Activated T-cell treated with anti-CD3 and anti-CD28 coated beads, Interleukin-2, amount 50 U/mL, for 4 hours (primary cell): Measurements from ENCODE around the gene SRPK2. TPM values are rescaled to one million over a fixed set of nuclear protein-coding genes. Genes with fewer than 3 reads are reported as not detected.

ENCODE experiments used
- ATAC-seq, 2 donors: fragments of 200-7000 bp; cut with Tn5 transposase; one replicate each; pipeline ENCODE4 v1.10.0; 2021
- DNase-seq: peaks from one replicate; pipeline ENCODE4 v3.0.0-alpha.2; 2020
- H3K27me3 Mint-ChIP-seq: one replicate; pipeline ENCODE4 v1.8.0; 2021; ENCODE audit warnings: low read depth, mixed read lengths
- H3K36me3 Mint-ChIP-seq: one replicate; pipeline ENCODE4 v1.8.0; 2022; ENCODE audit warnings: mixed read lengths; ENCODE audit not compliant: insufficient read depth
- H3K4me1 Mint-ChIP-seq: one replicate; pipeline ENCODE4 v1.8.0; 2021; ENCODE audit warnings: low read depth, mixed read lengths
- H3K4me3 Mint-ChIP-seq: one replicate; pipeline ENCODE4 v1.8.0; 2021; ENCODE audit warnings: mild to moderate bottlenecking, moderate library complexity, mixed read lengths
- H3K9me3 Mint-ChIP-seq: one replicate; pipeline ENCODE4 v1.8.0; 2021; ENCODE audit warnings: mixed read lengths
- total RNA-seq, 3 donors: library from RNA; stranded (reverse); gene quantifications; one replicate each; pipeline ENCODE4 v1.2.1, GENCODE V29; 2021

Gene SRPK2
- total RNA-seq, 3 donors from 2014 or later: 29.6 to 32.2 (median 30.0) TPM

GRCh38 chr7:105188201-105188600 lies 200.5 kb downstream of the SRPK2 start:
- DNase-seq: no peak
- Mint-ChIP-seq H3K27me3 (no peaks in the 10 kb centered on the region), H3K4me1 (peaks cover 17% of the 10 kb centered on the region), H3K36me3 (peaks cover 11% of the 10 kb centered on the region), H3K4me3 (no peak overlapping the region), H3K9me3 (no peaks in the 10 kb centered on the region)
- no peak for ATAC-seq

GRCh38 chr7:105187302-105188169 lies 201.2 kb downstream of the SRPK2 start:
- DNase-seq: no peak
- Mint-ChIP-seq H3K36me3 (peaks cover 6% of the 10 kb centered on the region), H3K4me3 (no peak overlapping the region), H3K4me1 (peaks cover 14% of the 10 kb centered on the region), H3K9me3 (no peaks in the 10 kb centered on the region), H3K27me3 (no peaks in the 10 kb centered on the region)
- no peak for ATAC-seq

- H3K9me3 Mint-ChIP-seq: no peaks in the 10 kb centered on the region
- DNase-seq: no peak
- no peaks in the 10 kb centered on the region for H3K27me3 Mint-ChIP-seq
- ATAC-seq: no peak
- H3K4me1 Mint-ChIP-seq: peaks cover 13% of the 10 kb centered on the region
- H3K4me3 Mint-ChIP-seq: no peak overlapping the region
- peaks cover 11% of the 10 kb centered on the region for H3K36me3 Mint-ChIP-seq
Observed at GRCh38 chr7:105185290-105186010, 203.3 kb downstream of the SRPK2 start.

- Mint-ChIP-seq H3K36me3 (peaks cover 11% of the 10 kb centered on the region), H3K9me3 (peaks cover 5% of the 10 kb centered on the region), H3K4me3 (no peak overlapping the region), H3K27me3 (no peaks in the 10 kb centered on the region), H3K4me1 (peaks cover 5% of the 10 kb centered on the region)
- no peak for ATAC-seq
- no peak for DNase-seq
Observed at GRCh38 chr7:105180002-105180401, 208.7 kb downstream of the SRPK2 start.

GRCh38 chr7:105178928-105179541 lies 209.7 kb downstream of the SRPK2 start:
- ATAC-seq: no peak
- H3K9me3 Mint-ChIP-seq: peaks cover 5% of the 10 kb centered on the region
- no peaks in the 10 kb centered on the region for H3K27me3 Mint-ChIP-seq
- DNase-seq: no peak
- peaks cover 7% of the 10 kb centered on the region for H3K4me1 Mint-ChIP-seq
- H3K36me3 Mint-ChIP-seq: peaks cover 11% of the 10 kb centered on the region
- no peak overlapping the region for H3K4me3 Mint-ChIP-seq

- DNase-seq (no peak), ATAC-seq (no peak)
- Mint-ChIP-seq H3K9me3 (peaks cover 5% of the 10 kb centered on the region), H3K36me3 (peaks cover 11% of the 10 kb centered on the region), H3K4me3 (no peak overlapping the region), H3K27me3 (no peaks in the 10 kb centered on the region), H3K4me1 (peaks cover 11% of the 10 kb centered on the region)
Observed at GRCh38 chr7:105178177-105178576, 210.5 kb downstream of the SRPK2 start.

GRCh38 chr7:105177026-105177425 lies 211.7 kb downstream of the SRPK2 start:
- Mint-ChIP-seq H3K27me3 (no peaks in the 10 kb centered on the region), H3K4me3 (no peak overlapping the region), H3K9me3 (peaks cover 5% of the 10 kb centered on the region), H3K36me3 (peaks cover 11% of the 10 kb centered on the region), H3K4me1 (peaks cover 12% of the 10 kb centered on the region)
- ATAC-seq (no peak), DNase-seq (no peak)

- ATAC-seq: no peak
- Mint-ChIP-seq H3K4me3 (no peak overlapping the region), H3K27me3 (no peaks in the 10 kb centered on the region), H3K9me3 (no peaks in the 10 kb centered on the region), H3K36me3 (peaks cover 3% of the 10 kb centered on the region), H3K4me1 (peaks cover 10% of the 10 kb centered on the region)
- DNase-seq: no peak
Observed at GRCh38 chr7:105173586-105173985, 215.1 kb downstream of the SRPK2 start.

- H3K4me1 Mint-ChIP-seq: no peaks in the 10 kb centered on the region
- H3K4me3 Mint-ChIP-seq: no peak overlapping the region
- no peaks in the 10 kb centered on the region for H3K9me3 Mint-ChIP-seq
- ATAC-seq (no peak), DNase-seq (no peak)
- peaks cover 45% of the 10 kb centered on the region for H3K36me3 Mint-ChIP-seq
- no peaks in the 10 kb centered on the region for H3K27me3 Mint-ChIP-seq
Observed at GRCh38 chr7:105164751-105165150, 224.0 kb downstream of the SRPK2 start.

- H3K36me3 Mint-ChIP-seq: peaks cover 44% of the 10 kb centered on the region
Observed at GRCh38 chr7:105163718-105164117, 225.0 kb downstream of the SRPK2 start.

GRCh38 chr7:105161366-105161765 lies 227.4 kb downstream of the SRPK2 start:
- Mint-ChIP-seq H3K4me1 (peaks cover 2% of the 10 kb centered on the region), H3K9me3 (no peaks in the 10 kb centered on the region), H3K27me3 (no peaks in the 10 kb centered on the region), H3K4me3 (no peak overlapping the region), H3K36me3 (peaks cover 33% of the 10 kb centered on the region)
- ATAC-seq: no peak
- no peak for DNase-seq

More at GRCh38 chr7:105163718-105164117, 225.0 kb downstream of the SRPK2 start:
- no peaks in the 10 kb centered on the region for H3K4me1 Mint-ChIP-seq
- H3K27me3 Mint-ChIP-seq: no peaks in the 10 kb centered on the region
- DNase-seq: no peak
- no peaks in the 10 kb centered on the region for H3K9me3 Mint-ChIP-seq
- H3K4me3 Mint-ChIP-seq: no peak overlapping the region
- no peak for ATAC-seq

- Mint-ChIP-seq H3K9me3 (no peaks in the 10 kb centered on the region), H3K4me3 (no peak overlapping the region), H3K36me3 (peaks cover 16% of the 10 kb centered on the region), H3K4me1 (peaks cover 8% of the 10 kb centered on the region), H3K27me3 (no peaks in the 10 kb centered on the region)
- DNase-seq (no peak), ATAC-seq (no peak)
Observed at GRCh38 chr7:105157278-105157677, 231.4 kb downstream of the SRPK2 start.

GRCh38 chr7:105156731-105157130 lies 232.0 kb downstream of the SRPK2 start:
- H3K36me3 Mint-ChIP-seq: peaks cover 16% of the 10 kb centered on the region
- H3K4me1 Mint-ChIP-seq: peaks cover 8% of the 10 kb centered on the region
- no peak for DNase-seq
- ATAC-seq: no peak
- H3K27me3 Mint-ChIP-seq: no peaks in the 10 kb centered on the region
- H3K9me3 Mint-ChIP-seq: no peaks in the 10 kb centered on the region
- no peak overlapping the region for H3K4me3 Mint-ChIP-seq

- Mint-ChIP-seq H3K4me3 (no peak overlapping the region), H3K9me3 (no peaks in the 10 kb centered on the region), H3K36me3 (peaks cover 15% of the 10 kb centered on the region), H3K27me3 (no peaks in the 10 kb centered on the region), H3K4me1 (peaks cover 12% of the 10 kb centered on the region)
- ATAC-seq: no peak
- DNase-seq: no peak
Observed at GRCh38 chr7:105154084-105154483, 234.6 kb downstream of the SRPK2 start.
